VCaP (cell line): ENCODE data around the gene INTS11.

Source experiments
- H3K27ac ChIP-seq: fragments of 450-650 bp; 2 replicates; pipeline ENCODE4 v1.5.1; 2017
- TF ChIP-seq, protein P1 (sequence below): fragments of 450-650 bp; conservative IDR thresholded peaks from 2 replicates; pipeline ENCODE4 v1.5.1; 2017; ENCODE audit warnings: mild to moderate bottlenecking, moderate library complexity

INTS11 gene

DNA sequence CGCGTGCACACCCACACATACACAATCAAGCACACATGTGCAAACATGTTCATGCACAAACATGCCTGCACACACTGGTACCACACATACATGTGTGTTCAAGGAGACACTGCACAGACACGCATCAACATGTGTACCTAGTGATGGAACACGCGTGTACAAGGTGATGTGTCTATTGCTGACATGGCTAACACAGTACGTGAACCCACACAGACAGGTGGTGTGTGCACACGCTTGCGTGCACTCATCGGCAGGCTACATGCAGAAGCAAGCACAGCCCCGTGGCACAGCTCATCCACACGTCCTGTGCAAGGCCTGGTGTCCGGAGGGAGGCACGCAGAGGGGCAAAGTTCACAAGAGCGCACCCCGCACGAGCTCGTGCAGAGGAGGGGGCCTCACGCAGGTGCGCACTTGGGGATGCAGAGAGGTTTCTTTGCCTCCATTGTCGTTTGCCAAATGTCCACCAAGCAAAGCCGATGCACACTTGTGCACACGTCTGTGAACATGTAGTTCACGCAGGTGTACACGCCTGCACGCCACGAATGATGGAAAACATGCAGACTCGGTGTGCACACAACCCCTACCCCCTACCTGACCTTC is 17.7 kb downstream of the INTS11 start:
- TF ChIP-seq, protein P1, sequence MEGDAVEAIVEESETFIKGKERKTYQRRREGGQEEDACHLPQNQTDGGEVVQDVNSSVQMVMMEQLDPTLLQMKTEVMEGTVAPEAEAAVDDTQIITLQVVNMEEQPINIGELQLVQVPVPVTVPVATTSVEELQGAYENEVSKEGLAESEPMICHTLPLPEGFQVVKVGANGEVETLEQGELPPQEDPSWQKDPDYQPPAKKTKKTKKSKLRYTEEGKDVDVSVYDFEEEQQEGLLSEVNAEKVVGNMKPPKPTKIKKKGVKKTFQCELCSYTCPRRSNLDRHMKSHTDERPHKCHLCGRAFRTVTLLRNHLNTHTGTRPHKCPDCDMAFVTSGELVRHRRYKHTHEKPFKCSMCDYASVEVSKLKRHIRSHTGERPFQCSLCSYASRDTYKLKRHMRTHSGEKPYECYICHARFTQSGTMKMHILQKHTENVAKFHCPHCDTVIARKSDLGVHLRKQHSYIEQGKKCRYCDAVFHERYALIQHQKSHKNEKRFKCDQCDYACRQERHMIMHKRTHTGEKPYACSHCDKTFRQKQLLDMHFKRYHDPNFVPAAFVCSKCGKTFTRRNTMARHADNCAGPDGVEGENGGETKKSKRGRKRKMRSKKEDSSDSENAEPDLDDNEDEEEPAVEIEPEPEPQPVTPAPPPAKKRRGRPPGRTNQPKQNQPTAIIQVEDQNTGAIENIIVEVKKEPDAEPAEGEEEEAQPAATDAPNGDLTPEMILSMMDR = no peak
- H3K27ac ChIP-seq = peak overlapping the region; percentile 96

DNA sequence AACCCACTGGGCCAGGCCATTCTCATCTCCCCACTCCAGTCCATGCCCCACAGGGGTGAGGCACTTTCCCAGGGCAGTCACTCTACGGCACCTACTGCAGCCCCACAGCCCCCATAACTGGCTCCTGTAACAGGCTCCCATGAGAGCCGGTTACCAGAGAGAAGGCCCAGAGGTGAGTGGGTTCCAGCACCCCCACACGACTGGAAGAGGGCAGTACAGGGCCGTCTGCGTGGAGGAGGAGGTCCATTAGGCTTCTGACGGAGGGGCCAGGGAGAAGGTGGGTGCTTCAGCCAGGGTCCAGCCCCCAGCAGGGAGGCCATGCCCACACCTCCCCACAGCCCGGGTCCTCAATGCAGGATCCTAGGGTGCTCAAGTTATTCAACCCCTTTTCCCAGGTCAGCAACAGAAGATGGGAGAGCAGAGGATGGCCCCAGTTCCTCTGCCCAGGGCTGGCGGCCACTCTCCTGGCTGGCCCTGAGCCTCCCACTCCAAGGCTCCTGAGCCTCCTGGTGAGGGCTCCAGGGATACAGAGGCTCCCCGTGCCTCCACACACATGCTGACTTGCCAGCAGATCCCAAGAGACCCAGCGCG is 18.3 kb downstream of the INTS11 start:
- TF ChIP-seq, protein P1 = no peak
- peak overlapping the region; percentile 96 for H3K27ac ChIP-seq

DNA sequence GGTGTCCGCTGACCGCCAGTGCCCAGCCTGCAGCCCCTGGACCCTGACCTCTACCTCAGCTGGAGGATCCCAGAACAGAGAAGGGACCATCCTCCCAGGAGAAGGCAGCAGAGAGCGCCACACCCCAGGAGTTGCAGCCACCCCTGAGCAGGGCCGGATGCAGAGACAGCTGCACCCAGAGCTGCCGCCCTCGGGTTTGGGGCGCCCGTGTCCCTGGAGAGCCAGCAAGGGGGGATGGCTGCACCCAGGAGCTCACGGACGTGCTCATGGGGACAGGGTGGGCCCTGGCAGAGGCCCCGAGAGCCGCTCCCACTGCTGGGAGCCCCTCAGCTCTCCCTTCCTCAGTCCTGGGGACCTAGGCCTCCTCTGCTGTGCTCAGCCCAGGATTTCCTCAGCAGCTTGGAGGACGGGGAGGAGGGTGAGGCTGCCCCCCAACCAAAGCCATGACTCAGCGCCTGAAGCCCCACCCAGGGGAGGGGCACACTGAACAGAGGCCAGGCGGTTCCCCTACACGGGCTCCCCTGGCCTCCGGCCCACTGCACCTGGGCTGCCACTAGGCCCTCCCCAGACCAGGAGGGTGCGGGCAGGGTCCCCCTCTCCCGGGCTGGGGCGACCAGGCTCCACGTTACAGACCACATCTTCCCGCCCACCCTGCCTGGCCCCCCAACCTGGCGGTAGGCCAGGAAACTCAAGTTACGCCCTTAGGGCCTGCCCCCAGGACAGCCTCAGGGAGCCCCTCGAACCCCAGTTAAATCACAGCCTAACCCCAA is 19.0 kb downstream of the INTS11 start:
- TF ChIP-seq, protein P1 = no peak
- peak overlapping the region; percentile 96 for H3K27ac ChIP-seq

DNA sequence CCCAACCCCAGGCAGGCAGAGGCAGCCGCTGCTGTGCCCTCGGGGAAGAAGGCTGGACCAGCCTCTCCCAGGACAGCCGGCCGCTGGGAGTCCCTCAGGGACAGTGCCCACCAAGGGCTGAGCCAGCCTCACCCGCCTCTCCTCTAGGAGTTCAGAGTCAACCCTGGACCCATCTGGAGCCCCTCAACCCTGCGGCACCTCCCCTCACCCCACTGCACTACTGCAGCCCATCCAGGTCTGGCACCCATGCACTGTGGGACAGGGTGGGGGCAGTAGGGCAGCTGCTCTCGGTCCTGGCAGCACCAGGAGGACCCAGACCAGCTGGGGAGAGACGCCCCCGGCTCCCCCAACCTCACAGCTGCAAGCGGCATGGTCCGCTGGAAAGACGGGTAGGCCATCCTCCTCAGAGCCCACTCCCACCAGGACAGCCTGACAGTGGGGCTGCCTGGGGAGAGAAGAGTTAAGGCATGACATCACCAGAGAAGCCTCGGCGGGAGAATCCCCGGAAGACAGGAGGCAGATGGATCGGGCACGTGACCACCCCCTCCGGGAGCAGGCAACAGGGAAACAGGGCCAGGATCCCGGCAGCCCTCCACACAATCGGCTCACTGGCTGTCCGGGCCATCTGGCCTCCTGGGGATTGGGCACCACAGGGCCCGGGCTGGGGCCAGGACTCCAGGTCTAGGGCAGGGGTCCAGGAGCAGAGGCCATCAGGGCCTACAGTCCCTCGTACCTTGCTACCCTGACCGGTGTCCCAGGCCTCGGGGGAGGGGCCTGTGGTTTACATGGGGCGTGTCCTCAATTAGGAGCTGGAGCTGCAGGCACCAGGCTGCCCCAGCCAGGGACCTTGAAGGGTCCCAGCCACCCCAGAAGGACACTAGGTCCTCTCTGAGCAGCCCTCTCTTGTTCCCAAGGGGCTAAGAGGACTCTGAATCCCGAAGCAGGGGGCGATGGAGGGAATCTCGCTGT is 19.8 kb downstream of the INTS11 start:
- TF ChIP-seq, protein P1 = no peak
- peak overlapping the region; percentile 96 for H3K27ac ChIP-seq

DNA sequence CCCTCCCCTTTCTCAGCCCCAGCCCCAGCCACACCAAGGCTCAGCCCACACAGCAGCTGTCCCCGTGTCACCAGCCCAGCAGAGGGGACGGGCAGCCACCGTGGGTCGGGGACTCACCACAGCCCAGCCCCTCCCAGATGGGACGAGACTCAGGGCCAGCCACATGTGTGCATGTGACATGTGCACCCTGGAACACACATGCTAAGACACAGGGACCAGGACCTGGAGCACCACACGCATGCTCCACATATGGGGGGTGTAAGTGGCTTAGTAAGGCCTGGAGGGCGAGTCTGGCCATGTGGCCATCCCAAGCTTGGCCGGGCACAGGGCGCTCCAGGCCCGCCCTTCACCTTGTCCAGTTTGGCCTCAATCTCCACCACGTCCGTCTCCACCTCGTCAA is 20.7 kb downstream of the INTS11 start:
- 0 out of 2 replicates have a peak overlapping the region, but pooled peaks have one; percentile 96 for H3K27ac ChIP-seq
- TF ChIP-seq, protein P1 = no peak

DNA sequence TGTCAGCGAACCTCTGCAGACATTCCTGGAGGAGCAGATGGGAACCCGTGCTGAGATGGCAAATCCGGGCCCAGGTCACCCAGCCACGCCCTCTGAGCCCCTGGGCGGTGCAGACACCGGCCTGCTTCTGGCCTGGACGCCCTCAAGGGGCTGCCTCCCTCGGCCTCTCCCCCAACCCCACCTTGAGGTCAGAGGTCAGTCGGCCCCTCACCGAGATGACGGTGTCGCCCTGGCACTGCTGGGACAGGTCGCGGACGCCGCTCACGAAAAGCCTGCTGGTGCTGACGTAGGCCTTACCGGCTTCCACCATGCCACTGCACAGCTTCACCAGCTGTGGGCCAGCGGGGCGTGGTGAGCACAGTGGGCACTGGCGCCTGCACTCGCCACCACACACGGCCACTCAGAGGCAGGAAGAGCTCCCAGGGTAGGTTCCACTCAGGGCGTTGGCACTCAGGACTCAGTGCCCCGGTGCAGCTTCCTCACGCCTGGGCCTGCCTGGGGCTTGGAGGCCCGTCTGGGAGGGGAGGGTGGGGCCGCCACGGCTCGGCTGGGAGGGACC is 21.4 kb downstream of the INTS11 start:
- TF ChIP-seq, protein P1 = no peak
- no peak overlapping the region for H3K27ac ChIP-seq
